ENCODE results near the gene EVA1C.

Gene EVA1C

GRCh38 chr21:32519945-32520874, 107.7 kb downstream of the EVA1C start:
- no peak for DNase-seq (ENCODE audit: extremely low spot score)
- CTCF ChIA-PET, result interaction anchor here (0.9 kb wide), 1 partner anchor 10 kb away, joined by 3 read pairs; no protein-coding TSS in a partner anchor
- no peak for TF ChIP-seq CTCF (IDR thresholded peaks at IDR 0.05; ENCODE audit: control extremely low read depth, extremely low read depth, low read depth, missing control alignments)
- POLR2A ChIA-PET, result no interaction called here

GRCh38 chr21:32520875-32521735, 108.6 kb downstream of the EVA1C start:
- ChIA-PET CTCF (no interaction called here), POLR2A (no interaction called here)
- no peak for DNase-seq (ENCODE audit: extremely low spot score)
- TF ChIP-seq CTCF (IDR thresholded peaks at IDR 0.05; ENCODE audit: control extremely low read depth, extremely low read depth, low read depth, missing control alignments), result no peak

- no peak for DNase-seq (ENCODE audit: extremely low spot score)
- POLR2A ChIA-PET, result no interaction called here
- TF ChIP-seq CTCF (IDR thresholded peaks at IDR 0.05; ENCODE audit: control extremely low read depth, extremely low read depth, low read depth, missing control alignments), result no peak
- CTCF ChIA-PET, result no interaction called here
Observed at GRCh38 chr21:32521736-32522355, 109.3 kb downstream of the EVA1C start.

GRCh38 chr21:32523463-32523862, 111.0 kb downstream of the EVA1C start:
- ChIA-PET CTCF (interaction anchor here (1.4 to 2.1 kb wide), 4 partner anchors 8 to 77 kb away, joined by 3 to 5 read pairs (median 4); no protein-coding TSS in a partner anchor), POLR2A (no interaction called here)
- no peak for TF ChIP-seq CTCF (IDR thresholded peaks at IDR 0.05; ENCODE audit: control extremely low read depth, extremely low read depth, low read depth, missing control alignments)
- DNase-seq (ENCODE audit: extremely low spot score), result no peak

- CTCF ChIA-PET, result interaction anchor here (1.4 to 2.1 kb wide), 4 partner anchors 9 to 77 kb away, joined by 3 to 5 read pairs (median 4); no protein-coding TSS in a partner anchor
- TF ChIP-seq CTCF (IDR thresholded peaks at IDR 0.05; ENCODE audit: control extremely low read depth, extremely low read depth, low read depth, missing control alignments), result no peak
- POLR2A ChIA-PET, result no interaction called here
- DNase-seq (ENCODE audit: extremely low spot score), result no peak
Observed at GRCh38 chr21:32523988-32524719, 111.6 kb downstream of the EVA1C start.

All from GM10248 (cell line).